GM12892 (cell line): ENCODE data around the gene ASCL1.

Source experiments
- POLR2AphosphoS5 ChIP-seq: IDR thresholded peaks from 2 replicates; pipeline ENCODE4 v1.6.1; 2011; ENCODE audit warnings: low read depth, low read length, control low read depth
- TAF1 ChIP-seq: IDR thresholded peaks from 2 replicates; pipeline ENCODE4 v1.6.1; 2011; ENCODE audit warnings: low read depth, mild to moderate bottlenecking, control low read depth, low read length, borderline replicate concordance

GRCh38 chr12:102948941-102949352 lies 8.5 kb upstream of the ASCL1 start:
- TF ChIP-seq TAF1 (no peak), POLR2AphosphoS5 (no peak)
